ENCODE results near the gene EID2.

DNA sequence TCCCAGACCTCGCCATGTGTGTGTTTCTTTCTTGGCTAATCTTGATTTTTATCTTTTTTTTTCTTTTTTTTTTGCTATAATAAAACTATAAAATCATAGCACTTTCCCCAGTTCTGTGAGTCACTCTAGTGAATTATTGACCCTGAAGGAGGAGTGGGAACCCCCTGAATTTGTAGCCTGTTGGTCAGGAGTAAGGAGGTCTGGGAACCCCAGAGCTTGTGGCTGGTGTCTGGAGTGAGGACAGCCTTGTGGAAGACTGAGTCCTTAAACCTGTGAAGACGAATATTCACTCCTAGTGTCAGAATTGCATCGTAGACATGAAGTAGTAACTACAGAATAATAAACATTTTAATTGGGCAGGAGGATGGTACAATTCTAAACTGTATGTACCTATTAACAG lies 14.8 kb downstream of the EID2 start:
- TF ChIP-seq, protein P1, sequence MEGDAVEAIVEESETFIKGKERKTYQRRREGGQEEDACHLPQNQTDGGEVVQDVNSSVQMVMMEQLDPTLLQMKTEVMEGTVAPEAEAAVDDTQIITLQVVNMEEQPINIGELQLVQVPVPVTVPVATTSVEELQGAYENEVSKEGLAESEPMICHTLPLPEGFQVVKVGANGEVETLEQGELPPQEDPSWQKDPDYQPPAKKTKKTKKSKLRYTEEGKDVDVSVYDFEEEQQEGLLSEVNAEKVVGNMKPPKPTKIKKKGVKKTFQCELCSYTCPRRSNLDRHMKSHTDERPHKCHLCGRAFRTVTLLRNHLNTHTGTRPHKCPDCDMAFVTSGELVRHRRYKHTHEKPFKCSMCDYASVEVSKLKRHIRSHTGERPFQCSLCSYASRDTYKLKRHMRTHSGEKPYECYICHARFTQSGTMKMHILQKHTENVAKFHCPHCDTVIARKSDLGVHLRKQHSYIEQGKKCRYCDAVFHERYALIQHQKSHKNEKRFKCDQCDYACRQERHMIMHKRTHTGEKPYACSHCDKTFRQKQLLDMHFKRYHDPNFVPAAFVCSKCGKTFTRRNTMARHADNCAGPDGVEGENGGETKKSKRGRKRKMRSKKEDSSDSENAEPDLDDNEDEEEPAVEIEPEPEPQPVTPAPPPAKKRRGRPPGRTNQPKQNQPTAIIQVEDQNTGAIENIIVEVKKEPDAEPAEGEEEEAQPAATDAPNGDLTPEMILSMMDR (IDR thresholded peaks at IDR 0.05; ENCODE audit: insufficient read depth, low read depth, low read length) = no peak
- TF ChIP-seq EZH2 (IDR thresholded peaks at IDR 0.05; ENCODE audit: insufficient read depth, low read length) = no peak
